HTR-8/SVneo (cell line): ENCODE measurements around the gene RBM19.
"Not testable (repeated sequence)": the region's sequence is repeated elsewhere in the genome, so short reads cannot be mapped to it uniquely, and the experiment has no call there.

Source experiments
- DNase-seq: peaks from one replicate; pipeline ENCODE4 v3.0.0; 2011; ENCODE audit warnings: low spot score, mixed read lengths; ENCODE audit not compliant: insufficient read length
- FAIRE-seq: peaks from 2 replicates; lab custom pipeline; 2011; peaks lifted over from hg19 to GRCh38; lab: Jason Lieb, UNC

Gene RBM19

GRCh38 chr12:113908584-113909100 is 57.5 kb downstream of the RBM19 start:
- no peak for FAIRE-seq
- DNase-seq, result no peak

- FAIRE-seq, result no peak
- no peak for DNase-seq
These were observed 58.5 kb downstream of the RBM19 start for GRCh38 chr12:113907446-113908180.

- no peak for FAIRE-seq
- no peak for DNase-seq
These were observed 59.5 kb downstream of the RBM19 start for GRCh38 chr12:113906411-113907200.

- DNase-seq, result no peak
- no peak for FAIRE-seq
These were observed 60.3 kb downstream of the RBM19 start for GRCh38 chr12:113905829-113906228.

GRCh38 chr12:113903381-113903863 is 62.7 kb downstream of the RBM19 start:
- FAIRE-seq (no peak), DNase-seq (no peak)

GRCh38 chr12:113901319-113901718 is 64.8 kb downstream of the RBM19 start:
- not testable (repeated sequence) for DNase-seq, FAIRE-seq

- no peak for FAIRE-seq
- DNase-seq, result no peak
These were observed 65.4 kb downstream of the RBM19 start for GRCh38 chr12:113900716-113901115.

GRCh38 chr12:113899561-113900471 is 66.3 kb downstream of the RBM19 start:
- no peak for FAIRE-seq
- DNase-seq, result no peak

GRCh38 chr12:113899042-113899560 is 67.0 kb downstream of the RBM19 start:
- FAIRE-seq (no peak), DNase-seq (no peak)

- DNase-seq (no peak), FAIRE-seq (no peak)
These were observed 67.7 kb downstream of the RBM19 start for GRCh38 chr12:113898466-113898865.

- FAIRE-seq (no peak), DNase-seq (no peak)
These were observed 68.7 kb downstream of the RBM19 start for GRCh38 chr12:113897406-113897805.

GRCh38 chr12:113896841-113897240 is 69.3 kb downstream of the RBM19 start:
- no peak for FAIRE-seq
- DNase-seq, result no peak

- DNase-seq (no peak), FAIRE-seq (no peak)
These were observed 69.9 kb downstream of the RBM19 start for GRCh38 chr12:113896194-113896593.

- FAIRE-seq, result no peak
- DNase-seq, result no peak
These were observed 70.9 kb downstream of the RBM19 start for GRCh38 chr12:113895176-113895575.

- no peak for DNase-seq
These were observed 71.4 kb downstream of the RBM19 start for GRCh38 chr12:113894697-113895096.

GRCh38 chr12:113893221-113893620 is 72.9 kb downstream of the RBM19 start:
- FAIRE-seq (no peak), DNase-seq (no peak)

More at GRCh38 chr12:113894697-113895096, 71.4 kb downstream of the RBM19 start:
- FAIRE-seq, result no peak

GRCh38 chr12:113892556-113892955 is 73.6 kb downstream of the RBM19 start:
- FAIRE-seq (no peak), DNase-seq (no peak)

GRCh38 chr12:113891739-113892520 is 74.2 kb downstream of the RBM19 start:
- no peak for DNase-seq
- FAIRE-seq, result no peak

- no peak for DNase-seq
- FAIRE-seq, result no peak
These were observed 74.9 kb downstream of the RBM19 start for GRCh38 chr12:113891167-113891692.
